GM19099 (cell line): ENCODE measurements around the gene CRTC1.

Source experiments
- POLR2A ChIP-seq: IDR thresholded peaks from 3 replicates; pipeline ENCODE4 v1.6.1; 2011; ENCODE audit warnings: low read depth; ENCODE audit not compliant: insufficient read length; ENCODE audit errors: extremely low read depth

CRTC1 gene

DNA sequence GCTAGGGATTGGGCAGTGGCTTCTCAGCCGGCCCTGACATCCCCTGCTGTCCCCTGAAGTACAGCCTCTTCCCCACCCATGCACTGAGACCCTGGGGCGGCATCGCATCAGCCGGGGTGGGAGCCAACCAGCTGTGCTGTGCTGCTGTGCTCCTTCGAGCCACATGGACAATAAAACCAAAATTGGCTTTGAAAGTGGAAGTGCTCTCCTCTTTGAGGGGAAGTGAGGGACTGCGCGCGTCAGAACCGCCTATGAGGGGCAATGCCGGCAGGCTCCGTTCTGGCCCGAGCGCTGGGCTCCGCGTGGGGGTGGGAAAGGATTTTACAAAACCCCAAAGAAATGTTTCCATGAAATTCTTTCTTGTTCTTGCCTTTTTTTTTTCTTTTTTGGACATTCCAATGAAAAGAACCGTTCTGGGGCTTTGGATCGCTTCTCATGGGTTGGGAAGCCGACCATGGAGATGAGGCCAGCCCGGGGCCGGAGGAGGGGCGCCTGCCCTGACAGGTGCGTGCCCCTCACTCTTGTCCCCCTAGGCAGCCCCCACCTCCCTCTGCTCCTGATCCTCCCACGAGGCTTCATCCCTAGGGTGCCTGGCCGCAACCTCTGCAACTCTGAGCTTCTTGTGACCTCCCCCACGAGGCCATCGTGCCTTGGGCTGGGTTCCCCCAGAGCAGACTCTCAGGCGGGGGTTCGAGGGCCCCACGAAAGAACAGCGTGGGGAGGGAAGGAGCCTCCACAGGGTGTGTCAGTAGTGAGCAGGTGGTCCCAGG is 24.0 kb upstream of the CRTC1 start:
- no peak for TF ChIP-seq POLR2A

DNA sequence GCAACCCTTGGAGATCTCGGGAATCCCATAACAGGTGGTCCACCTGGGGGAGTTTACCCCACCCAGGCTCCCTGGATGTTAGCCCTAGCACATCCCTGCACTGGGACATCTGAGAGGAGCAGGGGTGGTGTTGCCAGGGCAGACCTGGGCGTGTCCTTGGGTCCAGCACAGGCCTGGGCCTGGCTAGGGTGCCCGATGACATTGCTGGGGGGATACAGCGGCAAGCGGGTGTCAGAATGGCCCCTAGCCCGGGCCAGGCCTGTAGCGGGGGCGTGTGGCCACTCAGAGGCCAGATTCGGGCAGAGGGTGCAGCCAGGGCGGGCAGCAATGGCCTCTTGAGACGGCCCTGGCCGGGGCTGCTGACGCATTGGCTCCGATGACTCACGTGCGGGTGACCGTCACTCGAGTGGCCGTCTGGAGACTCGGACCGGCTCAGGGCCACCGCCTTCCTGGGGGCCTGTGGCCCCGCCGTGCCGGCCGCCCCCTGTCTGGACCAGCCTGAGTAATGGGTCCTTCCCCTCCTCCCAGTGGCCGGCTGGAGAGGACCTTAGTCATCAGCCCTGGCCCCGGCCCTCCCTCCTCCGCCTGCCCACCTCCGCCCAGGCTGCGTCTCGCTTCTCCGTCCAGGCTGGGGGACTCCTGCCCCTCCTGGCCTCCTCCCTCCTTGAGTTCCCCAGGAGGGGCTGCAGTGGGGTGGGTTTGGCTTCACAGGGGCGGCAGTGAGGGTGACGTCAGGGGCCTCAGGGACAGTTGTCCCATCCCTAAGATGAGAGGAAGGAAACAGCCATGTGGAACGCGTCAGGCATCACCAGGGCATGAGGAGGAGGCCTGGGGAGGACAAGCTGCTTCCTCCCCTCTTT is 23.2 kb upstream of the CRTC1 start:
- no peak for TF ChIP-seq POLR2A

DNA sequence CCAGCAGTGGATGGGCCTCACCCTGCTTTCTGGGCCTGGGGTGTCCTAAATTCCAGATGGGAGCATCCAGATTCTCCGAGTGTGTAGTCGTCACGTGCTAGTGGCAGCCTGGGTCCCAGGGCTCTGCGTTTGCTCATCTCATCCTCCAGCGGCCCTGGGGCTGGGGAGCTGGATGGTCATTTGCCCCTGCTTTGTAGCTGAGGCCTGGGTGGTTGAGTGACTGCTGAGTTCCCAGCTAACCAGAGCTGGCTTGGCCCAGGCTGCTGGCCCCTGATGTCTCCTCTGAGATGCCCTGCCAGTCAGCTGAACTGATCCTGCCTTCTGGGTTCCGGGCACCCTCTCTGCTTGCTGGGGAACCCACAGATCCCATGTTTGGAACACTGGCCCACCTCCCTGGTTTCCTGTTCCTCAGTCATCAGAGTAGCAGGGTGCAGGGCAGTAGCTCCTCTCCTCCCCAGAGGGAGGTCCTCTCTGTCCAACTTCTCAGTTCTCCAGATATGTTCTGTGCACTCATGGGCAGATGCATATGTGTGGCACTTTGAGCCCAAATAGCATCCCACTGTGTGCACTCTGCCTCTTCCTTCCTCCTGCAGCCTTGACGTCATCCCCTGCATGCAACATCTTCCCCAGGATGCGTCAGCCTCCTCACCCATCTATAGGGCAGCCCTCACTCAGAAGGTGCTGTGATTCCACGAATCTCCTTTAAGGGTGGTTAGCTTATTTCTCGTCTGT is 22.4 kb upstream of the CRTC1 start:
- TF ChIP-seq POLR2A = no peak

DNA sequence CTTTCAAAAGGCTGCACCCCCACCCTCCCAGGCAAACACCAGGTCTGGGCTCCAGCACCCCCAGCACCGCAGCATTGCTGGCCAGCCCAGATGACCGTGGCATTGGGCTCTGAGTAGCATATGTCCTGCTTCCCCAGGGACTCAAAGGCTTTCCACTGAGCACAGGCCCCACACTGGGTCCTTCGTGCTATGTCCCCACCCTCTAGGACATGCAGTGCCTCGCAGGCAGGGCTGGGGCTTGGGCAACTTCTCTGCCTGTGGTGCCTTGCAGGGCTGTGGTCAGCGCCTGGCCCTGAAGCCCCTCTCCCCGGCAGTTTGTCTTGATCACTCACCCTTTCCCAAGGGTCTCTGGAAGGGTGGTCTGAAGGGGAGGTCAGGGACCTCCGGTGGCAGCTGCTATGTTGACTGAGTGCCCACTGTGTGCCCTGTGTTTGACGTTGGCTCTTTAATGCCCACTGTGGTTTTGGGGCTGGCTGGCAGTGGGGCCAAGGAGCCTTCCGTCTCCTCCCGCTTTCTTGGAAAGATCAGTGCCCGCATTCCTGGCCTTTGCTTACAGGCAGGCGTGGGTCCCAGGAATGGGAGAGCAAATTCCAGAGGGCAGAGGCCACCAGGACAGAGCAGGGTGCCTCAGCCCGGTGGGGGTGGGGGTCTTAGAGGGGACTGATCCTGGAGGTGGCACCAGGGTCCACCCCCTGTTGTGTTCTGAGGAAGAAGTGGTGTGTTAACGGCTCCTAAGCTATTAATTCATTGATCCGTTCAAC is 20.3 kb upstream of the CRTC1 start:
- TF ChIP-seq POLR2A = no peak

DNA sequence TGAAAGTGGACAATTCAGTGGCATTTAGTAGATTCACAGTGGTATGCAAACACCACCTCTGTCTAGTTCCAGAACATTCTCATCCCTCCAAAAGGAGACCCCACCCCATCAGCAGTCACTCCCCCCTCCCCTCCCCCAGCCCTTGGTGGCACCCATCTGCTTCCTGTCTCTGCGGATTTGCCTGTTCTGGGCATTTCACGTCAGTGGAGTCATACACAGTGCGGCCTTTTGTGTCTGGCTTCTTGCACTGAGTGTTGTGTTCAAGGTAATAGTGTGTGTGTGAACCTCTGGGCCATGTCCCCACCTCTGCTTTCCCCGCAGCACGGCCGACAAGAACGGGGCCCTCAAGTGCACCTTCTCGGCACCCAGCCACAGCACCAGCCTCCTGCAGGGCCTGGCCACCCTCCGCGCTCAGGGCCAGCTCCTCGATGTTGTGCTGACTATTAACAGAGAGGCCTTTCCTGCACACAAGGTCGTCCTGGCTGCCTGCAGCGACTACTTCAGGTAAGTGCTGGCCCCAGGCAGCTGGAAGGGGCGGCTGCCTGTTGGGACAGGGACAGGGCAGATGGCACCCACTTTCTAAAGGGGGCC is 19.4 kb upstream of the CRTC1 start:
- no peak for TF ChIP-seq POLR2A

DNA sequence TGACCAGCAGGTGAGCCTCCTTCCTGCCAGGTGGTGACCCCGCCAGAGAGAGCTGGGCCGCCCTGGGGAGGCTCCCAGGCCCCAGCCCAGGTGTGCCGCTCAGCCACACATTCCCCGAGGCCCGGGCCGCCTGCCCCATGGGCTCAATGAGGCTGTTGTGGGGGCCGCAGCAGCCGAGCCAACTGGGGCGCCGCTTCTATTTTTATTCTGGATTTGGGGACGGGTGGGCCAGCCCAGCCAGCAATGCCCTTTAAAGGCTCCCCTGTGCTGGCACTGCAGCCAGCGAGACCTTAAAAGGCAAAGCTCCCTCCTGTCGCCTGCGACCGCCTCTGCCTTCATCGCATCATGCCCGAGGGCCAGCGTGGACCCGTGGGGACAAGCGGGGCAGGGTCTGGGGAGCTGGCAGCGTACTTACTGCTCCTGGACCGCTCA is 17.7 kb upstream of the CRTC1 start:
- TF ChIP-seq POLR2A = no peak

DNA sequence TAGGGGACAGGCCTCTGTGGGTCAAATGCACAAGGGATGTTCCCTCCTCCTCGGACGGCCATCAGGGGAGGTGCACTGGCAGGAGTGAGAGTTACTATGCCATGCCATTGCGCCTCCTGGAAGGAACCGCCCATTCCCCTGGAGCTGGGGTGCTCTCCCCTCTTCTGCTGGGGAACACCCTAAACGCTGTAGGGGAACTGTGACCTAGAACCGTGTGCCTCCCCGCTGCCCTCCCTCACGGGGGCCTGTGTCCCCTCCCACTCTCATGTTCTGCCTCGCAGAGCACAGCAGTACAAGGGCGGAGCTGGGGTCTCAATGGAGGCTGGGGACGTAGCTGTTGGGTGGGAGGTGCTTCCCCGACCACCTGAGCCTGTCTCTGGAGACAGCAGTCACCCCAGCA is 17.2 kb upstream of the CRTC1 start:
- TF ChIP-seq POLR2A = no peak

DNA sequence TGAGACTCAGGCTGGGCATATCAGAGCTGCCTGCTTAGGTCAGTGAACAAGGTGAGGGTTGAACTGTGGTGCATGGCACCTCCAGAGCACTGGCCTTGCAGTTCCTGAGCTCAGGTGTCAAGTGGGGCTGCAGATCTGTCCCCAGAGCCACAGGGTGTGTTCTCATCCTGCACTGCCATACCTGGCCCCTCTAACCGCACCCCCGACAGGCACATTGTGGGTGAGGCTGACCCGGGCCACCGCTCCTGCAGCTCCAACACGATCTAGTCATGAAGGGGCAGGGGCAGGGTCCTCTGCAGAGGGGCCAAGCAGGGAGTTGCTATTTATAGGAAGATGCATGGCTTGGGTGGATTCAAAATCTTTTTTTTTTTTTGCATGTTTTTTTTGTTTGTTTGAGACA is 16.7 kb upstream of the CRTC1 start:
- TF ChIP-seq POLR2A = no peak

DNA sequence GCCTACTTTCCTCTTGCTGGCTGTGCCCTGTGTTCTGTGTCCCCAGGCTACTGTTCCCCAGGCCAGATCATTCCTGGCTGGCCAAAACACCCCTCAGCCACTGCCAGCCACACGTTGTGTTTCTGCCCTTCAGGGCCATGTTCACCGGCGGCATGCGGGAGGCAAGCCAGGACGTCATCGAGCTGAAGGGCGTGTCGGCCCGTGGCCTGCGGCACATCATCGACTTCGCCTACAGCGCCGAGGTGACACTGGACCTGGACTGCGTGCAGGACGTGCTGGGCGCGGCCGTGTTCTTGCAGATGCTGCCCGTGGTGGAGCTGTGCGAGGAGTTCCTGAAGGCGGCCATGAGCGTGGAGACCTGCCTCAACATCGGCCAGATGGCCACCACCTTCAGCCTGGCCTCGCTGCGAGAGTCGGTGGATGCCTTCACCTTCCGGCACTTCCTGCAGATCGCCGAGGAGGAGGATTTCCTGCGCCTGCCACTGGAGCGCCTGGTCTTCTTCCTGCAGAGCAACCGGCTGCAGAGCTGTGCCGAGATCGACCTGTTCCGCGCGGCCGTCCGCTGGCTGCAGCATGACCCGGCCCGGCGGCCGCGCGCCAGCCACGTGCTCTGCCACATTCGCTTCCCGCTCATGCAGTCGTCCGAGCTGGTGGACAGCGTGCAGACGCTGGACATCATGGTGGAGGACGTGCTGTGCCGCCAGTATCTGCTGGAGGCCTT is 15.8 kb upstream of the CRTC1 start:
- TF ChIP-seq POLR2A = no peak

DNA sequence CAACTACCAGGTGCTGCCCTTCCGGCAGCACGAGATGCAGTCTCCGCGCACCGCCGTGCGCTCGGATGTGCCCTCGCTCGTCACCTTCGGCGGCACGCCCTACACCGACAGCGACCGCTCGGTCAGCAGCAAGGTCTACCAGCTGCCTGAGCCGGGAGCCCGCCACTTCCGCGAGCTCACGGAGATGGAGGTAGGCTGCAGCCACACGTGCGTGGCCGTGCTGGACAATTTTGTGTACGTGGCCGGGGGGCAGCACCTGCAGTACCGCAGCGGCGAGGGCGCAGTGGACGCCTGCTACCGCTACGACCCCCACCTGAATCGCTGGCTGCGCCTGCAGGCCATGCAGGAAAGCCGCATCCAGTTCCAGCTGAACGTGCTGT is 15.2 kb upstream of the CRTC1 start:
- no peak for TF ChIP-seq POLR2A

DNA sequence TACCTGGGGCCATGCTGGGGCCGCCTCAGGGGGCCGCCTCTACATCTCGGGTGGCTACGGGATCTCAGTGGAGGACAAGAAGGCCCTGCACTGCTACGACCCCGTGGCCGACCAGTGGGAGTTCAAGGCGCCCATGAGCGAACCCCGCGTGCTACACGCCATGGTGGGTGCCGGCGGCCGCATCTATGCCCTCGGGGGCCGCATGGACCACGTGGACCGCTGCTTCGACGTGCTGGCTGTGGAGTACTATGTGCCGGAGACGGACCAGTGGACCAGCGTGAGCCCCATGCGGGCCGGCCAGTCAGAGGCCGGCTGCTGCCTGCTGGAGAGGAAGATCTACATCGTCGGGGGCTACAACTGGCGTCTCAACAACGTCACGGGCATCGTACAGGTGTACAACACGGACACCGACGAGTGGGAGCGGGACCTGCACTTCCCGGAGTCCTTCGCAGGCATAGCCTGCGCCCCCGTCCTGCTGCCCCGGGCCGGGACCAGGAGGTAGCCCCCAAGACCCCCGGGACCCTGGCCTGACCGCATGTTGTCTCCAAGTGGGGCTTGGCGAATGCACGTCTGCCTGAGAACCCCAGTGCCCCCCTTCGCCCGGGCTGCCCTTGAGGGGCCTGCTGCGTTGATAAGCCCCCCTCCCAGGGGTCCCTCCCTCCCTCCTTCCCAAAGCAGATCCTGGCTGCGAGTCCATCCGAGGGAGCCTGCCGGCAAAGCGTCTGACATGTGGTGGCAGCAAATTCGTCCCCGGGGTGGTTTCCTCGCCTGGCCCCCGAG is 14.5 kb upstream of the CRTC1 start:
- no peak for TF ChIP-seq POLR2A

DNA sequence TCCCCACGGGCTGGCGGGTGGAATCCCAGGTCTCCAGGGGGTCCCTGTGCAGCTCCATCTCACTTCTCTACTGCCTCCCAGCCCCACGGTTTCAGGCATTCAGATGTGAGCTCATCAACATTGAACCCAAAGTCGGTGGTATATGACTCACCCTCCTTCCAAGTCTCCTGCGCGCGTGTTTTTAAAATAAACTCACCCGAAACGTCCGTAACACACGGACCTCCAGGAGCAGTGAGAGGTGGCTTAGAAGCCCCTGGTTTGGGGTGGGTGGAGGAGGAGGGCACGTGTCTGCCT is 14.0 kb upstream of the CRTC1 start:
- no peak for TF ChIP-seq POLR2A

DNA sequence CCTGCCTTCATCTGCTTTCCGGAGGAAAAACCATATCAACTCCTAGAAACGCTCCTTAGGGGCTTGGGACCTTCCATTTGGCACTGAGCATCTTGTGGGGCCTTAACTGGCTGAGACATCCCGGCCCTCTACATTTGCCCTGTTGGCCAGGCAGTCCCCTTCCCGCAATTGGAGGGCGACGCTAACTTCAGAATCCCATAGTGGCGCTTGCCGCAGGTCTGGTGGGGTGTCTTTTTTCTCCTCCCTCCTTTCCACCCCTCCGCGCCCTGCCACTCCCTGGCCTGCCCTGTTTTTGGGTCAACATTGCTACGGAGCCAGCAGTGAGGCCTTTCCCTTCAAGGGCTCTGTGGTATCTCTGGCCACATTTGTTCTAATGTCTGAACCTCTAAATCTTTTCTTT is 13.6 kb upstream of the CRTC1 start:
- TF ChIP-seq POLR2A = no peak
